Right atrium auricular region (tissue), 2 donors: Measurements from ENCODE around the gene GMDS. TPM values are rescaled to one million over a fixed set of nuclear protein-coding genes. Genes with fewer than 3 reads are reported as not detected.

Source experiments
- DNase-seq: peaks from one replicate; pipeline ENCODE4 v3.0.0-alpha.2; 2019; ENCODE audit warnings: low spot score
- H3K27ac ChIP-seq, 2 donors: fragments of 200-600 bp; sonication (generic); 1 replicate in 1 of 2; 2 replicates in 1 of 2; pipeline ENCODE4 v1.5.1; 2016 to 2019
- H3K27me3 ChIP-seq, 2 donors: fragments of 200-600 bp; sonication (generic); one replicate each; pipeline versions ENCODE4 v1.5.1 to v1.6.0; 2017 to 2019
- H3K36me3 ChIP-seq: fragments of 200-600 bp; sonication (generic); one replicate; pipeline ENCODE4 v1.5.1; 2016
- H3K4me1 ChIP-seq, 2 donors: fragments of 200-600 bp; sonication (generic); one replicate each; pipeline versions ENCODE4 v1.5.1 to v1.6.0; 2017 to 2019
- H3K4me3 ChIP-seq, 2 donors: fragments of 200-600 bp; sonication (generic); 1 replicate in 1 of 2; 2 replicates in 1 of 2; pipeline ENCODE4 v1.5.1; 2017 to 2019; ENCODE audit warnings: mild to moderate bottlenecking in 1 of 2, moderate library complexity in 1 of 2
- H3K9me3 ChIP-seq, 2 donors: fragments of 200-600 bp; sonication (generic); one replicate each; pipeline ENCODE4 v1.5.1; 2019
- CTCF ChIP-seq, 2 donors: fragments of 200-600 bp; sonication (generic); IDR thresholded peaks; one replicate each; pipeline ENCODE4 v1.5.1; 2019; ENCODE audit warnings: antibody characterized with exemption in 2 of 2
- total RNA-seq, 2 donors: library from RNA; depleted of rRNA; stranded (reverse); fragments of >200 nt; gene quantifications; one replicate each; pipeline ENCODE4 v1.1.0, GENCODE V29; 2016

Gene GMDS
- total RNA-seq, 2 donors from 2014 or later: 11.1 to 11.8 TPM

- H3K4me1 ChIP-seq: peaks cover 0 to 9% of the 10 kb centered on the region in 2 donors
- H3K36me3 ChIP-seq: no peaks in the 10 kb centered on the region
- TF ChIP-seq CTCF (IDR thresholded peaks at IDR 0.05): no peak
- DNase-seq: no peak
- no peak overlapping the region for H3K4me3 ChIP-seq
- no peaks in the 10 kb centered on the region for H3K9me3 ChIP-seq
- no peak overlapping the region for H3K27ac ChIP-seq
- H3K27me3 ChIP-seq: no peaks in the 10 kb centered on the region
Measured at GRCh38 chr6:1786455-1787453, 458.7 kb downstream of the GMDS start.

GRCh38 chr6:1784422-1784884, 461.0 kb downstream of the GMDS start:
- Histone ChIP-seq H3K36me3 (no peaks in the 10 kb centered on the region), H3K9me3 (no peaks in the 10 kb centered on the region), H3K4me1 (peaks cover 0 to 9% of the 10 kb centered on the region in 2 donors), H3K27me3 (no peaks in the 10 kb centered on the region), H3K27ac (no peak overlapping the region), H3K4me3 (no peak overlapping the region)
- no peak for TF ChIP-seq CTCF (IDR thresholded peaks at IDR 0.05)
- no peak for DNase-seq

GRCh38 chr6:1781817-1782184, 463.6 kb downstream of the GMDS start:
- Histone ChIP-seq H3K9me3 (no peaks in the 10 kb centered on the region), H3K4me3 (no peak overlapping the region), H3K4me1 (no peaks in the 10 kb centered on the region), H3K36me3 (no peaks in the 10 kb centered on the region), H3K27me3 (no peaks in the 10 kb centered on the region), H3K27ac (no peak overlapping the region)
- DNase-seq: no peak
- no peak for TF ChIP-seq CTCF (IDR thresholded peaks at IDR 0.05)

- Histone ChIP-seq H3K4me1 (no peaks in the 10 kb centered on the region), H3K9me3 (no peaks in the 10 kb centered on the region), H3K27ac (no peak overlapping the region), H3K36me3 (no peaks in the 10 kb centered on the region), H3K27me3 (no peaks in the 10 kb centered on the region), H3K4me3 (no peak overlapping the region)
- no peak for TF ChIP-seq CTCF (IDR thresholded peaks at IDR 0.05)
- DNase-seq: no peak
Measured at GRCh38 chr6:1781152-1781816, 464.1 kb downstream of the GMDS start.

- Histone ChIP-seq H3K27ac (no peak overlapping the region), H3K4me3 (no peak overlapping the region), H3K27me3 (no peaks in the 10 kb centered on the region), H3K9me3 (no peaks in the 10 kb centered on the region), H3K4me1 (no peaks in the 10 kb centered on the region), H3K36me3 (no peaks in the 10 kb centered on the region)
- TF ChIP-seq CTCF (IDR thresholded peaks at IDR 0.05): no peak
- DNase-seq: no peak
Measured at GRCh38 chr6:1780251-1780867, 465.0 kb downstream of the GMDS start.
